Activated naive CD4-positive, alpha-beta T cell treated with anti-CD3 and anti-CD28 coated beads, Interleukin-2, amount 50 U/mL, for 72 hours (primary cell): ENCODE results near the gene GAPT. TPM values are rescaled to one million over a fixed set of nuclear protein-coding genes. Genes with fewer than 3 reads are reported as not detected.

Experiments used
- ATAC-seq, 2 donors: fragments of 150-1000 bp; cut with Tn5 transposase; 2 replicates each; pipeline ENCODE4 v1.10.0; 2021; ENCODE audit warnings: mild to moderate bottlenecking in 2 of 2, moderate library complexity in 2 of 2
- DNase-seq, 2 donors: peaks; one replicate each; pipeline ENCODE4 v3.0.0; 2021 to 2022; ENCODE audit warnings: low spot score in 2 of 2
- H3K27ac Mint-ChIP-seq, 2 donors: one replicate each; pipeline ENCODE4 v1.8.0; 2022; ENCODE audit warnings: mild to moderate bottlenecking in 2 of 2, mixed read lengths in 2 of 2
- H3K36me3 Mint-ChIP-seq, 2 donors: one replicate each; pipeline ENCODE4 v1.8.0; 2022; ENCODE audit warnings: mixed read lengths in 2 of 2
- H3K9me3 Mint-ChIP-seq, 2 donors: one replicate each; pipeline ENCODE4 v1.8.0; 2022; ENCODE audit warnings: mixed read lengths in 2 of 2
- total RNA-seq, 2 donors: library from RNA; stranded (reverse); gene quantifications; one replicate each; pipeline ENCODE4 v1.2.3, GENCODE V29; 2022

The GAPT gene
- total RNA-seq, 2 donors from 2014 or later, result not detected

DNA sequence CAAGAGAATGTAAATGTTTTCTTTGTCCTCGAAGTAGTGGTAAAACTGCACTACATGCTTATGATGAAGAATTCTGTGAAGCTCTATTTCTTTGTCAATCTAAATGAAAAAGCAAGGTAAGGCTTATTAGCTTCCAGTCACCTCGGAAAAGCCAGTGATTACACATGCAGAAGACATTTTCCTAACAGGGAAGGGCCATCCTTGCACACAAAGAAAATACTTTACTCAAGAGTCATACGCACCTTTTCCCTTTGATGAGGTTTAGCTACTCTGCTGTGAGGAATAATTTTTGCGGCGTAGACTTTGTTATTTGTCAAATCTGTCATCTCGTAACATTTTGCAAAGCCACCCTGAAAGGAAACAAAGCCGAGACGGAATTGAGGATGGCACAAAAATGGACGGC is 32.5 kb upstream of the GAPT start:
- H3K27ac Mint-ChIP-seq, result peak overlapping the region; percentile 62 to 96

DNA sequence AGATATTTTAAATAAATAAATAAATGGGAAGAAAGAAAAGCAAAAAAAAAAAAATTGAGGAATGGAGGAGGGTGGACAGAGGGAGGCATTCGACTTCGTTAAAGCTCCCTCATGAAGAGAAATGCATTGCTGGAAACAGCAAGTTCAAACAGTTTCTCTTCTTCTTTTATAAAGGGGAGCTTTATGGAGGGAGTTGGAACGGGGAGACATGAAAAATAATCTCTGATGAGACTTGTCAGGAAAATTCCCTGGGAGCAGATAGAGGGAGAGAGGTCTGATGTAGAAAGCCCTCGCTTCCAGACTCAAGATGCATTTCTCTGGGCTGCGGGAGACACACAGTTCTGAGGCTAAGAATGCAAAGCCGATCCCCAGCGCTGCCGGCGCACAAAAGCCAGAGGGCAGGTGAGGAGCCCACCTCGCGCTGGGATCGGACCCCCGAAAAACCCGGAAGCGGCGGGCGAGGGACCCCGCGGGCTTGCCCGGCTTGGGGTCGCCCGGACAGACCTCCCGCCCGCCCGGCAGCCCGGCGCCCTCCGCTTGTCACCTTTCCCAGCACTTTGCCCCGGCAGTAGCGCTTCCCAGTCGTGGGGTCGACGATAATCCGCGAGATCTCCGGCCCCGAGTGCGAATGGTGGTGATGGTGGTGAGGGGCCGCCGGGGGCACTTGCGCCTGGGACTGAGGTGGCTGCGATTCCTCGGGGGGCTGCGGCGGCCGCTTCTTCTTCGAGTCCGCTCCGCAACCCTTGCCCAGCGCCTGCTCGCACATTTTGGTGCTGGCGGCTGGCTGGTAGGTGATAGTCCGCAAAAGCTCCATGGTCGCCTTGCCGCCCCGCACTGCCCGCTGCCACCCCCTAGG is 31.9 kb upstream of the GAPT start:
- DNase-seq, result peak in 1 of 2 donors; percentile 15
- peak overlapping the region; percentile 85 to 96 for H3K27ac Mint-ChIP-seq
- H3K9me3 Mint-ChIP-seq, result no peaks in the 10 kb centered on the region
- peak in 1 of 2 donors; percentile 0 for ATAC-seq
- H3K36me3 Mint-ChIP-seq, result peaks cover 0 to 20% of the 10 kb centered on the region in 2 donors

More for the DNA sequence above, 32.5 kb upstream of the GAPT start:
- ATAC-seq (no peak), DNase-seq (no peak)
- Mint-ChIP-seq H3K36me3 (peaks cover 0 to 23% of the 10 kb centered on the region in 2 donors), H3K9me3 (no peaks in the 10 kb centered on the region)

DNA sequence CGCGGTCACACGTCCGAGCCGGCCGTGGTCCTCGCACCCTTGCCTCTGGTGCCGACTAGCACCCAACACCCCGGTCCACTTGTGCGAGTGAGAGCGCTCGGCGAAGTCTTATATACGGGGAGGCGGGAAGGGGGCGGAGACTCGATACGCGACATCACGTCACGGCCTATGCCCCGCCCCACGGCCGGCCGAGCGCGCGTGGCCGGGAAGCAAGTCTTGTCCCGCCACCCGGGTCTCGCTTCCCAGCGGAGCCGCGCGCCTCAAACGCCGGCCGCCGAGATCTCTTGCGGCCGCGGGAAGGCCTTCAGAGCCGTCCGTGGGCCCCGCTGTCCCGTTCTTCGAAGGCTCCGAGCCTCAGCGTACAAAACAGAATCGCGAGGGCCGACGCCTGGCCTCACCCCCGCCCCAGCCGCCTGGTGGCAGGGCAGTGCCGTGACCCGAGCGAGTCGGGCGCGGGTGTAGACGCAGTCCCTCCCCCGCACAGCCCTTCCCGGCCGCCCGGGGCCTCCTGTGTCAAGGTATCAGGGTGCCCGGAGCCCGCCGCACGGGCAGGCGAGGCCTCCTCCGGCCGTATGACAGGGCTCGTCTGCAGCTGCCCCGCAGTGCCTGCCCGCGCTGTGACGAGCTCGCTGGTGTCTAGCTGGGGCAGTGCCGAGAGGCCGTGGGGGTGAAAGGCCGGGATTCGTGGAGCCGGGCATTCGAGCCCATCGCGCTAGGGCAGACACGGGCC is 31.1 kb upstream of the GAPT start, which contains the start of gene PLK2:
Gene PLK2 (minus strand): TSS at position 85 of the 730 bp plus-strand sequence. CDS start 127 bp downstream, outside the sequence.
- ATAC-seq (peak; percentile 78), DNase-seq (peak; percentile 84 to 89)
- Mint-ChIP-seq H3K9me3 (no peaks in the 10 kb centered on the region), H3K27ac (peak within 1 kb of the TSS; percentile 85 to 96), H3K36me3 (peaks cover 0 to 12% of the 10 kb centered on the region in 2 donors)

DNA sequence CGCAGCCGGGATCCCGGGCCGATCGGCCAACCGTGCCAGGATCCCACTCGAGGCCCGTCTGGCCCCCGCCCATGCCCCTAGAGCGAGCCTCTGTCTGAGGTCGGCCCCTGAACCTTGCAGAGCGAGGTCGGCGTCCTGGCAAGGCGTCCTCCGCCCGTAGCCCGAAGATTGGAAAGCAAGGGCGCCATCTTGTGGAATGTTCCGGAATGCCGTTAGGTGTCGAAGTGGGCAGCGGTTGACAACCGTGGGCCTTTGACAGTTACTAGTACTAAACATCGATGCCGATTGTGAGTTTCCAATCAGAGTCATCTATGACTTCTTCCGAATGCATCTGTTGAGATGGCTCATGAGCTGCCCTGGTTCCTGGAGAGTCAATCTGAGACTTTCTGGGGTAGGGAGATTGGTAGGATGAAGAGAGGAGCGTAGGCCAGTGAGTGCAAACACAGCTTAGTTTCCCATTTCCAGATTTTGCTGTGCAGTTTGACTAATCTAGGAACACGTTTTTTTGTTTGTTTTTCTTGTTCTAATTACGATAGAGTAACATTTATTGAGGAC is 30.4 kb upstream of the GAPT start:
- peak; percentile 74 to 77 for ATAC-seq
- H3K36me3 Mint-ChIP-seq, result peaks cover 0 to 10% of the 10 kb centered on the region in 2 donors
- peak; percentile 87 to 95 for DNase-seq
- no peaks in the 10 kb centered on the region for H3K9me3 Mint-ChIP-seq
- peak overlapping the region in 1 of 2 donors; percentile 85 for H3K27ac Mint-ChIP-seq

DNA sequence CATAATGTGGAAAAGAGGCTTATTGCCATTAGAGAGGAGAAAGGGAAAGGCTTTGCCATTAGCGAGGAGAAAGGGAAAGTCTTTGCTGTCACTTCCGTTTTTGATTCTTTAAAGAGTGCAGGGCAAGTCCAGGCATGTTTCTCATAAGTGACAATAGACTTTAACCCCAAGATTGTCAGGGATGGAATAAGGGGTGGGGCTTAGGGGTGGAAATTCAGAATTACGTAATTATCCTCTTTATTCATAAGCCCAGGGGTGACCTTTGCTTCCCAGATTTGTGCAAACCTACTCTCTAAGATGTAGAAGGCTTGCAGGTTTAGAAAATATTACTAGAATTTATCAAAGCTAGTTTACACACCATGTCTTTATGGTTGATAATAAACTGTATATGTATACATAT is 29.1 kb upstream of the GAPT start:
- H3K36me3 Mint-ChIP-seq, result peaks cover 0 to 10% of the 10 kb centered on the region in 2 donors
- H3K27ac Mint-ChIP-seq, result peak overlapping the region in 1 of 2 donors; percentile 85
- ATAC-seq (no peak), DNase-seq (no peak)
- no peaks in the 10 kb centered on the region for H3K9me3 Mint-ChIP-seq

DNA sequence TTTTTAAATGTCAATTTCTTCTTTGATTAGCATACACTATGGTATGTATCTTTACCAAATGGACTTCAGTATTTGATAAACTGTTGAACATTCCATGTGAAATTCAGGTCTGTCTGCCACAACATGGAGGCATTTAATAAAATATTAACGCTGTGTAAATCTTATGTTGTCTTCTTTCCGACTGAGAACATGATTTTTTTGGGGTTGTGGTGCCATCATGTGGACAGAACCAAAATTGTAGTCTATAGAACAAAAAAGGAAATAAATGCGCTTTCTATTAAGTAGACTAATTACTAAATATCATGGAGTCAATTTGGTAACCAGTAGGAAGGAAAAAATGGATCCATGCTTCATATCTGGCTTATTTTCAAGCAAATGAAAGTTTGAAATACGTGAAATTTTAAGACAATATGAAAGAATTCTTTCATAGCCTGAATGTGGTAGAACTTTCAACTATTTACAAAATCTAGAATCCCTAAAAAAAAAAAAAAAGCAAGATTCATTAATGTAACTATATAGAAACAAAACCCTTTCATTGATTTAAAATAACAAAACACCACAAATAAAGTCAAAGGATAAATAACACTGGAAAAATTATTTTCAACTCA is 28.5 kb upstream of the GAPT start:
- peak overlapping the region in 1 of 2 donors; percentile 85 for H3K27ac Mint-ChIP-seq
- DNase-seq, result peak in 1 of 2 donors; percentile 42
- H3K36me3 Mint-ChIP-seq, result peaks cover 0 to 10% of the 10 kb centered on the region in 2 donors
- no peak for ATAC-seq
- no peaks in the 10 kb centered on the region for H3K9me3 Mint-ChIP-seq

DNA sequence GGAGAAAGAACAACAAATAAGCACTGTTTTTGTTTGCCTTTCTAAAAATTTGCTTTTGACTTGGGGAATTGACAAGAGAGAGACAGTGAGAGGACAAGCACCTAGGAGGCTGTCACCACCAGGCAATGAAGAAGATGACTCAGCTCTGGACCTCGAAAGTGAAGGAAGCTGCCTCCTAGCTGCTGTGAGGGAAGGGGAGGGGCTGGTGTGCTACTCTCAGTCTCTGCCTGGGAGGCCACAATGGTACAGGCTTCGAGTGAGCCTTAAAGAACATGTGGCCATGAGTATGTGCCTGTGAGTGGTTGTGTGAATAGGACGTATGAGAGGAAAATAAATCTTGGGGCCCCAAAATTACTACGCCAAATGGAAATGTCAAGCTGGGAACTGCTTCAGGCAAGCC is 24.3 kb upstream of the GAPT start:
- DNase-seq, result peak in 1 of 2 donors; percentile 9
- ATAC-seq, result peak; percentile 91 to 93
- no peaks in the 10 kb centered on the region for H3K9me3 Mint-ChIP-seq
- no peaks in the 10 kb centered on the region for H3K36me3 Mint-ChIP-seq
- H3K27ac Mint-ChIP-seq, result no peak overlapping the region

DNA sequence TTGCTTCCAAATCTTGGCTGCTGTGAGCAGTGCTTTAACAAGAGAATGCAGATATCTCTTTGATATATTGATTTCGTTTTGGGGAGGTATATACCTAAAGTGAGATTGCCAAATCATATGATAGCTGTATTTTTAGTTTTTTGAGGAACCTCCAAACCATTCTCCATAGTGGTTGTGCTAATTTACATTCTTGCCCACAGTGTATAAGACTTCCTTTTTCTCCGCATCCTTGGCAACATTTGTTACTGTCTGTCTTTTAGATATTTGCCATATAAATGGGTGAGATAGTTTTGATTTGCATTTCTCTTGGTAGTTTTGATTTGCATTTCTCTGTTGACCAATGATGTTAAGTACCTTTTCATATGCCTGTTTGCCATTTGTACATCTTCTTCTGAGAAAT is 21.3 kb upstream of the GAPT start:
- no peaks in the 10 kb centered on the region for H3K36me3 Mint-ChIP-seq
- ATAC-seq, result no peak

DNA sequence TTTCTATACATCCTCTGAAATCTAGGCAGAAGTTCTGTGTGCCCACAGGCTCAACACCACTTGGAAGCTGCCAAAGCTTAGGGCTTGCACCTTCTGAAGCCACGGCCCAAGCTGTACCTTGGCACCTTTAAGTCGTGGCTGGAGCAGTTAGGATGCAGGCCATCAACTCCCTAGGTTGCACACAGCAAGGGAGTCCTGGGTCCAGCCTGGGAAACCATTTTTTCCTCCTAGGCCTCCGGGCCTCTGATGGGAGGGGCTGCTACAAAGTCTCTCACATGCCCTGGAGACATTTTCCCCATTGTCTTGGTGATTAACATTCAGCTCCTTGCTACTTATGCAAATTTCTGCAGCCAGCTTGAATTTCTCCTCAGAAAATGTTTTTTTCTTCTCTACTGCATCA is 15.8 kb upstream of the GAPT start:
- Mint-ChIP-seq H3K9me3 (peaks cover 0 to 8% of the 10 kb centered on the region in 2 donors), H3K36me3 (peaks cover 6 to 8% of the 10 kb centered on the region in 2 donors)
- no peak for DNase-seq

More for the DNA sequence above, 21.3 kb upstream of the GAPT start:
- Mint-ChIP-seq H3K27ac (no peak overlapping the region), H3K9me3 (no peaks in the 10 kb centered on the region)
- DNase-seq, result no peak

DNA sequence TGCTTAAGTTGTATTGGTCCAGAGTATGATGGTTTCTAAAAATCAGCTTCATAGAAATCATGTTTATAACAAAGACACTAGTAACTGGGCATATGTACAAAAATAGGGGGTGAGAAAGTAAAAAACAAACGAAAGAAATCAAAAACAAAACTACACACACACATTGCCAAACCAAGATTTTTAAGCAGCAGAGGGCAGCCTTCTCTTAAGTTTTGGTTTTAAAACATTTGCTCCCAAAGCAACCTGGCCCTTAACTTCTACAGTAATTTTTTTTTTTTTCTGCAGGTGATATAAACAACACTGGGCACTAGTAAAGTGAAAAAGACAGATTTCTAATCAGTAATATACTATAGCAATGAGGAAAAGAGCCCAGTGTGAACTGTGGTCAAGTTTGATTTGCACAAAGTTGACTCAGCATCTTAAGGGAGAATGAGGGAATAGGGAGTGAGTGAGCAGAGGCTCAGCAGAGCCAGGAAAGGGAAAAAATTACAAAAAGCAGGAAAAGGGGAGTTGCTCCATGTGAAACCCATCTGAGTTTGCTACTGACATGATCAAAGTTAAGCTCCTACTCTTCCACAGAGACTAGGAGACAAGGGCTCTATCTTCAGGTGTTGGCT is 13.4 kb upstream of the GAPT start:
- no peak overlapping the region for H3K27ac Mint-ChIP-seq
- ATAC-seq (no peak), DNase-seq (no peak)
- H3K36me3 Mint-ChIP-seq, result peaks cover 6 to 8% of the 10 kb centered on the region in 2 donors
- H3K9me3 Mint-ChIP-seq, result peaks cover 0 to 8% of the 10 kb centered on the region in 2 donors

More for the DNA sequence above, 15.8 kb upstream of the GAPT start:
- H3K27ac Mint-ChIP-seq, result no peak overlapping the region
- no peak for ATAC-seq

DNA sequence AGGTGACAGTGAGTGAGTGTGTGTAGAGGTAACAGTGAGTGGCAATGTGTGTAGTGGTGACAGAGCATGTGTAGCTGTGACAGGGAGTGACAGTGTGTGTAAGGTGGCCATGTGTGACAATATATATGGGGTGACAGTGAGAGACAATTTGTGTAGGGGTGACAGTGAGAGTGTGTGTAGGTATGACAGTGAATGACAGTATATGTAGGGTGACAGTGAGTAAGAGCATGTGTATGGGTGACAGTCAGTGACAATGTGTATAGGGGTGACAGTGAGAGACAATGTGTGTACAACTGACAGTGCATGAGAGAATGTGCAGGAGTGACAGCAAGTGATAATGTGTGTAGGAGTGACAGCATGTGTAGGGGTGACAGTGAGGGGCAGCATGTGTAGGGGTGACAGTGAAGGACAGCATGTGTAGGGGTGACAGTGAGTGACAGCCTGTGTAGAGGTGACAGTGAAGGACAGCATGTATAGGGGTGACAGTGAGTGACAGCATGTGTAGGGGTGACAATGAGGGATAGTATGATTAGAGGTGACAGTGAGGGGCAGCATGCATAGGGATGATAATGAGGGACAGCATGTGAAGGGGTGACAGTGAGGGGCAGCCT is 10.1 kb upstream of the GAPT start:
- H3K36me3 Mint-ChIP-seq, result peaks cover 0 to 2% of the 10 kb centered on the region in 2 donors
- H3K9me3 Mint-ChIP-seq, result peaks cover 0 to 1% of the 10 kb centered on the region in 2 donors
- no peak overlapping the region for H3K27ac Mint-ChIP-seq
- DNase-seq (no peak), ATAC-seq (no peak)

DNA sequence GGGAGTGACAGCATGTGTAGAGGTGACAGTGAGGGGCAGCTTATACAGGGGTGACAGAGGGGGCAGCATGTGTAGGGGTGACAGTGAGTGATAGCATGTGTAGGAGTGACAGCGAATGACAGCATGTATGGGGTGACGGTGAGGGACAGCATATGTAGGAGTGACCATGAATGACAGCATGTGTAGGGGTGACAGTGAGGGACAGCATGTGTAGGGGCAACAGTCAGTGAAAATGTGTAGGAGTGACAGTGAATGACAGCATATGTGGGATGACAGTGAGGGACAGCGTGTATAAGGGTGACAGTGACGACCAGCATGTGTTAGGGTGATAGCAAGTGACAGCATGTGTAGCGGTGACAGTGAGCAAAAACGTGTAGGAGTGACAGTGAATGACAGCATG is 9.4 kb upstream of the GAPT start:
- no peak for DNase-seq
- no peak overlapping the region for H3K27ac Mint-ChIP-seq
- no peak for ATAC-seq

DNA sequence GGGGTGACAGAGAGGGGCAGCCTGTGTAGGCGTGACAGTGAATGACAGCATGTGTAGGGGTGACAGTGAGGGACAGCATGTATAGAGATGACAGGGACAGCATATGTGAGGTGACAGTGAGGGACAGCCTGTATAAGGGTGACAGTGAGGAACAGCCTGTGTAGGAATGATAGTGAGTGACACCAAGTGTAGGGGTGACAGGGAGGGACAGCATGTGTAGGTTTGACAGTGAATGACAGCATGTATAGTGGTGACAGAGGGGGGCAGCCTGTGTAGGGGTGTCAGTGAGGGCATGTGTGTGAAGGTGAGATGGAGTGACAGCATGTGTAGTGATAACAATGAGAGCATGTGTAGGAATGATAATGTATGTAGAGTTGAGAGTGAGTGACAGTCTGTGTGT is 8.7 kb upstream of the GAPT start:
- Mint-ChIP-seq H3K27ac (no peak overlapping the region), H3K9me3 (no peaks in the 10 kb centered on the region), H3K36me3 (no peaks in the 10 kb centered on the region)
- ATAC-seq (no peak), DNase-seq (no peak)

More for the DNA sequence above, 9.4 kb upstream of the GAPT start:
- no peaks in the 10 kb centered on the region for H3K36me3 Mint-ChIP-seq
- no peaks in the 10 kb centered on the region for H3K9me3 Mint-ChIP-seq

DNA sequence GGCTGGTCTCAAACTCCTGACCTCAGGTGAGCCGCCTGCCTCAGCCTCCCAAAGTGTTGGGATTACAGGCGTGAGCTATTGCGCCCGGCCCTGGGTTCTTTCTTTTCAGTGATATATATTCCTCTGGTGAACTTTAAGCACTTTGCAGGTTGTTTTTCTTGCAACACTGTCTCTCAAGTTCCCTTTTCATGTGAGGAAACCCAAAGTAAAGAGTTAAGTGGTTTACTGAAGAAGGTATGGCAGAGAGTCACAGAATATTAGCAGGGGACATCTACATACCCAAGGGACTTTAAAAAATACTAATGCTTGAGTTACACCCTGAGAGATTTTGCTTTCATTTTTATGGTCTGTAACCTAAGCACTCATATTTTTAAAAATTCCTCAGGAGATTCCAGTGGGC is 6.7 kb upstream of the GAPT start:
- Mint-ChIP-seq H3K36me3 (no peaks in the 10 kb centered on the region), H3K27ac (no peak overlapping the region), H3K9me3 (no peaks in the 10 kb centered on the region)
- DNase-seq (no peak), ATAC-seq (no peak)

DNA sequence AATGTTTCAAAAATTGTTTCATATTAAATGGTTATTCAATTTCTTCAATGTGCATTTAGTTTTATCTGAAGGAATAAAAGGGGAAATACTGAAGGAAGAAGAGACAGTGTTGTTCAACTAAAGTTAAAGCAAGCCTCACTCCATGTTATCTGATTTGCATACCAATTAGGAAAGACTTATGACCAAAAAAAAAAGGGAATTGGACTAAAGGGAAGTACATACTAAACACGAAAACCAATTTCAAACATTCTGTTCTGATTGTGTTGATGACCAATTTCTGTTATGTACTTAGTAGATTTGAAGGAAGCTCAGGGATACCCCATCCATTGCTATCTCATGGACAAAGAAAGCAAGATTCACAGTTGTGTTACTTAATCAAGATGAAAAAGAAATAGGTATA is 4.9 kb upstream of the GAPT start:
- Mint-ChIP-seq H3K27ac (no peak overlapping the region), H3K36me3 (no peaks in the 10 kb centered on the region), H3K9me3 (no peaks in the 10 kb centered on the region)
- ATAC-seq, result no peak
- DNase-seq, result no peak
